KBM-7 (cell line): ENCODE measurements around the gene TEX101.
A peak's percentile ranks its signal among the peaks of the same experiment; 100 is the strongest.
"Not testable (repeated sequence)": the region's sequence is repeated elsewhere in the genome, so short reads cannot be mapped to it uniquely, and the experiment has no call there.

ENCODE experiments used
- DNase-seq: peaks from one replicate; pipeline ENCODE4 v3.0.0-alpha.2; 2015
- in situ Hi-C: fragments of 300-500 bp; cut with MboI; formaldehyde crosslinking; loops from 2 replicates; pipeline ENCODE4 v1.14.3; 2020; ENCODE audit warnings: low sequenced_read_pairs, low pct_unique_long_range_greater_than_20kb, mixed read lengths

TEX101 gene

DNA sequence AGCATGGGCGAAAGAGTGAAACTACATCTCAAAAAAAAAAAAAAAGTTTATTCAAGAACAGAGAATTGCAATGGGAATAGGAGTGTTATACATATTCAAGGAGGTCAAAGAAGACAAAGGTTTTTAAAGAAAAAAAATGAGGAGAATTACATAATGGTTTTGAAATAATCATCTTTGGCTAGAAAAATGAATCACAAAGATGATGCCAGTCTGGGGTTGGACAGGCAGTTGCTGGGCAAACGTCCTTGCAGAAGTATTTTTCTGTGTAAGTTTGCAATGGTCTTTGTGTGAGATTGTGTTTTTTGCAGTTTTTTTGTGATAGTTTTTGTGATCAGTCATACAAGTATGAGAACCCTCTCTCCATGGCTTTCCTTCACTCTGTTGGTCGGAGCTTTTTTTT lies 27.0 kb downstream of the TEX101 start:
- in situ Hi-C loops, result loop anchor here (10.0 kb wide), 1 partner anchor 73 kb away; no protein-coding TSS in a partner anchor
- no peak for DNase-seq

GRCh38 chr19:43444091-43444490 lies 29.4 kb downstream of the TEX101 start:
- in situ Hi-C loops, result loop anchor here (10.0 kb wide), 1 partner anchor 71 kb away; no protein-coding TSS in a partner anchor
- not testable (repeated sequence) for DNase-seq

GRCh38 chr19:43444531-43445287 lies 30.0 kb downstream of the TEX101 start:
- DNase-seq, result peak; percentile 24
- in situ Hi-C loops, result loop anchor here (10.0 kb wide), 1 partner anchor 70 kb away; no protein-coding TSS in a partner anchor

DNA sequence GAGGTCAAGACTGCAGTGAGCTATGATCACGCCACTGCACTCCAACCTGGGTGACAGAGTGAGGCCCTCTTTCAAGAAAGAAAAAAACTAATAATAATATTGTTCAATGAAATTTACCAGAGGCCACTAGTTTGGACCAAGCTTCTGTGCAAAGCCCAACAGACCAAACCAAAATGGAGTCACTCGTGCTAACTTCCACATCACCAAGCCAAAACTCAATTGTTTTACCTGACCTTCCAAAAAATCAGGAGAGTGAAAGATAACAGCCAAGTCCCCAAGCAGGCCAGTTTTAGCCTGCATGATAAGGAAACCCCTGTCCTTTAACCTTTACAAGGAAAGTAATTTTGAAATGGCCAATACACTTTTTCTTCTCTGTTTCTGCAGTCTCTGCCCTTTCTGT lies 30.7 kb downstream of the TEX101 start:
- in situ Hi-C loops, result loop anchor here (10.0 kb wide), 1 partner anchor 69 kb away; no protein-coding TSS in a partner anchor
- DNase-seq, result no peak

DNA sequence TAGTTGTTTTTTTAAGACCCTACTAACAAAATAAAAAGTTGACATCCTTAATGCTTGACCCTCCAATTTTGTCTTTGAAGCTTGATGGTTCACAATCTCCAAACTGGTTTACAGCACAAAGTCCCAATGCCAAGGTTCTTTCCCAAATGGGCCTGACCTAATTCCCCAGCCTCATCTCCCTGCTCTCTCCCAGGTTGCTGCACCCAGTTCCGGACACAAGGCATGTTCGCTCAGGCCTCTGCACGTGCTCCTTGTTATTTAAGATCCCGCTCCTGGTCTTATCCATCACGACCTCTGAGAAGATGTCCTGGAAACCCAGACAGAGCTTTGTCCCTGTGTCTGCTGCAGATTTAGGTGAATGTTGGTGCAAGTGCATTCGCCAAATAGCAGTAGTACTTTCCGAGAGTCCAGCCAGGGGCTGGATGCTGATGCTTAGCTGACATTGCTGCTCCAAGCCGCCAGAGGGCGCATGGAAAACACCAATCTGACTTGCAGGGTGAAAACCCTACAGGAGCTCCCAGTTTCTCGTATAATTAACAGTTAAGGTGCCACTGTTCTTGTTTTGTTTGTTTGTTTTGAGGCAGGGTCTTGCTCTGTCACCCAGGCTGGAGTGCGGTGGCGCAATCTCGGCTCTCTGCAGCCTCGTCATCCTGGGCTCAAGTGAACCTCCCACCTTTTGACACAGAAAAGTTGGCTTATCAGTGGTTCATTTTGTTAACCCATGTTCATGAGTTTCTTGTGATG lies 32.2 kb downstream of the TEX101 start:
- peak; percentile 76 for DNase-seq

DNA sequence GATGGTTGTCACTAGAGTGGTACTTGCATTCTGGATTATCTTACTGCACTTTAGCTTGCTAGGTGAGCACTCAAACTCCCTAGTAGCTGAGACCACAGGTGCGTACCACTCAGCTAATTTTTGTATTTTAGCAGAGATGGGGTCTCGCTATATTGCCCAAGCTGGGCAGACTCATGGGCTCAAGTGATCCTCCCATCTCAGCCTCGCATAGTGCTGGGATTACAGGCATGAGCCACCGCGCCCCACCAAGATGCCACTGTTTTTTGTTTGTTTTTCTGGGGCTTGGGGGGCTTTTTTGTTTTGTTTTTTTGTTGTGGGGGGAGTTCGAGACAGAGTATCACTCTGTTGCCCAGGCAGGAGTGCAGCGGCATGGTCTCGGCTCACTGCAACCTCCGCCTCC lies 33.0 kb downstream of the TEX101 start:
- in situ Hi-C loops, result loop anchor here (10.0 kb wide), 1 partner anchor 67 kb away; no protein-coding TSS in a partner anchor

More for the DNA sequence above, 32.2 kb downstream of the TEX101 start:
- in situ Hi-C loops, result loop anchor here (10.0 kb wide), 1 partner anchor 68 kb away; no protein-coding TSS in a partner anchor

DNA sequence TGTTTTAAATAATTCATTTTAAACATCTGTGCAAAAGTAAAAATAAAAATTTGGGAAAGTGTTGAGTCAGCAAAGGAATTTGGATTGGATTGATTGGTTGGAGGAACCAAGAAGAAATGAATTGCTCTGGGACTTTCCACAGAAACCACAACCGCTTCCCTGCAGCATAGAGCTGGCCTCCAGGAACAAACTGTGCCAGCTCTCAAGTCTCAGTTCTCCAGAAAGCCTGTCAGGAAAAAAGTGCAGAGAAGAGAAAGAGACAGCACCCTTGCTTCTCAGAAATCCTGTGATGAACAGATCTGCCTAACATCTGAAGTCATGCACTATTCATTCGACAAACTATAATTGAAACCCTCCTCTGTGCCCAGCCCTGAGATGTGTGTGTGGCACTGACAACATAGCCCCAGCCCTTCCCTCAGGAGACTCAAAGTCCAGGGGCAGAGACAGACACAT lies 35.9 kb downstream of the TEX101 start:
- DNase-seq, result no peak

More for the DNA sequence above, 33.0 kb downstream of the TEX101 start:
- no peak for DNase-seq

DNA sequence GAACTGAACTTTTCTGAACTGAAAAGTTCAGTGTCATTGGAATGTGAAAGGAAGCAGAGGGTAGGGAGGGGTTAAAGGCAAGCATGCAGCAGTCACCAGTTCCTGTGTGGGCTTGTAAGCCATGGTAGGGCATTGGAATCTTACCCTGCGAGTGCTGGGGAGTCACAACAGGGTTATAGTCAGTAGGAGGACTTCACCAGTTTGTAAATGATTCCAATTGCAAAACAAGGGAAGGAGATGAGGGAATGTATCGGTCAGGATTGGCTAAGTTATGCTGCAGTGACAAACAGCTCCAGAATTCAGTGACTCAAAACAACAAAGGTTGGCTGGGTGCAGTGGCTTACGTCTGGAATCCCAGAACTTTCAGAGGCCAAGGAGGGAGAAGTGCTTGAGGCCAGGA lies 37.9 kb downstream of the TEX101 start:
- in situ Hi-C loops, result no loop called here
- no peak for DNase-seq

More for the DNA sequence above, 35.9 kb downstream of the TEX101 start:
- in situ Hi-C loops, result no loop called here

- in situ Hi-C loops, result no loop called here
- no peak for DNase-seq
Measured at GRCh38 chr19:43454031-43454430, 39.3 kb downstream of the TEX101 start.

GRCh38 chr19:43455321-43456113 lies 40.8 kb downstream of the TEX101 start:
- DNase-seq, result no peak

DNA sequence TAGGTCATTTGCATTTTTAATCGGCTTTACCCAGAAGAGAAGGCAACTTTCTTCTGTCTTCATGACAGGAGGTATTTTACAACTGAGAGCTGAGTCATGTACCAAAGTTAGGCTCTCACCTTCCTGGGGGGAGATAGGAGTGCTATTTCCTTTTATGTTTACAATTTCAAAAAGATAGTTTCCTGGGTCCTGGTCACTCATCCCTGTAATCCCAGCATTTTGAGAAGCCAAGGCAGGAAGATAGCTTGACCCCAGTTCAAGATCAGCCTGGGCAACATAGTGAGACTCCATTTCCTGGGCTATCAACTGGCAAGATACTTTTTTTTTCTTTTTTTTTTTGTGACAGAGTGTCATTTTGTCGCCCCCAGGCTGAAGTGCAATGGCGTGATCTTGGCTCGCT lies 43.1 kb downstream of the TEX101 start:
- in situ Hi-C loops, result no loop called here
- DNase-seq, result no peak

More at GRCh38 chr19:43455321-43456113, 40.8 kb downstream of the TEX101 start:
- in situ Hi-C loops, result no loop called here

DNA sequence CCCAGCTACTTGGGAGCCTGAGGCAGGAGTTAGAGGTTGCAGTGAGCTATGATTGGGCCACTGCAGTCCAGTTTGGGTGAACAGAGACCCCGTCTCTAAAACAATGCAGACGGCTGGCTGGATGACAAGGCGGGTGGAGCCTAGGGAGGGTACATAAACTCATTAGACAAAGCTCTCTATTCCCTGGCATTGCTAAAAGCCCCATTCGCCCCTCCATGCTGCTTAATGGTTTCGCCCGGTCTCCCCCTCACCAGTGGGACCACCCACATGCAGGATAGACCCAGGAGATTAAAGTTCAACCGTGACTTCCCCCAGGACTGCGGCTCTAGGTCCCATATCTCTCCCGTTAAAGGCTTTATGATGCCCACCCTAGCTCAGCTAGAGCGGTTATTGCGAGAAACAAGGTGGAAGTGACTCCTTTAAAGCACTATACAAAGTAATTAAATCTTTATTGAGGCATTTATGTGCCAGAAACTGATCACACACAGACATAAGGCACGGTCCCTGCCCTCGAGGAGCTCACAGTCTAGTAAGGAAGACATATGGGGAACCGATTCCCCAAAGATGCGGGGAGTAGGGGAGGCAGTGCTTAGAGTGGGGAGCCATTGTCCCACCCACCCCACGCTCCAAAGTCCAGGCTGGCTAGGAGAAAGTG lies 45.8 kb downstream of the TEX101 start:
- no peak for DNase-seq
- in situ Hi-C loops, result no loop called here

DNA sequence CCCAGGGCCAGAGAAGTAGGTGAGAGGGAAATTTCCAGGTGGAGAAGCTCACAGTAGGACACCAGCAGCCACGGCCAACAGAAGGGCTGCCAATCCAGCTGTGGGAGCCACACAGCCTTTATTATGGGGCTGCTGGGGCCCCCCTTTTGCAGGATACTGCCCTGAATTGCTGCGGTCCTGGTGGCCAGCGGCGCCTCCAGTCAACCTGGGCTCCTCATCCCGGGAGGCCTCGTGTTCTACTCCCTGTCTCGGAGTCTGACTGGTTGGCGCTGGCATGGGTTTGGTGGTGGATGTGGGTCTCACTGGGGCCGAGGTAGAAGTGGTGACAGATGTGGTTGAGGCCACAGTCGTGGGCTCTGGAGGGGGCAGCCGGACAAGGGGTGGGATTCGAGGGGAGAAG lies 46.6 kb downstream of the TEX101 start:
- in situ Hi-C loops, result no loop called here
- no peak for DNase-seq

GRCh38 chr19:43462383-43462782 lies 47.7 kb downstream of the TEX101 start:
- in situ Hi-C loops, result no loop called here
- DNase-seq, result no peak

DNA sequence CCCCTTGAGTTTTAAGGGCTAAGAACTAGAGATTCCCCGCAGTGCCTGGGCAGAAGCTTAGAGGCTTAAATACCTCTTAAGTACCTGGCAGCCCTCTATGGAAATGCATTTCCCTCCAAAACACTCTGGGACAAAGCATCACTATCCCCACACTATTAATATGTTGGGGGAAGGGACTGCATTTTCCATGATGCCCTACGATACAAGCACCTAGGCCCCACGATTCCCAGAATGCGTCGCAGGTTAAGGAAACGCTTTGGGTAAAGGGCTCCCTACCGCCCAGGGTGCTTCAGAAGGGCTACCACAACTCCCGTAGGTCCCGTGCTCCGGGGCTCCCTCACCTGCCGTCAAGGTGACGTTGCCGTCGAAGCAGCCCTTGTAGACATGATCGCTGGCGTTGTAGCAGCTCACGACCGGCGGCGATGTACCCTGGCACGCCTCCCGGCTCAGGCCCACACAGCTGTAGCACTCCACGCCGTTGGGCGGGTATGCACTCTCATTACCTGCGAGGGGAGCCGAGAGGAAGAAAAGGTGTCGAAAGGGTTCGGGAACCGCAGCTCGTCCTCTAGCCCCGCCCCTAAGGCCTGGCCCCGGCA lies 48.2 kb downstream of the TEX101 start:
- in situ Hi-C loops, result no loop called here
- DNase-seq, result no peak

DNA sequence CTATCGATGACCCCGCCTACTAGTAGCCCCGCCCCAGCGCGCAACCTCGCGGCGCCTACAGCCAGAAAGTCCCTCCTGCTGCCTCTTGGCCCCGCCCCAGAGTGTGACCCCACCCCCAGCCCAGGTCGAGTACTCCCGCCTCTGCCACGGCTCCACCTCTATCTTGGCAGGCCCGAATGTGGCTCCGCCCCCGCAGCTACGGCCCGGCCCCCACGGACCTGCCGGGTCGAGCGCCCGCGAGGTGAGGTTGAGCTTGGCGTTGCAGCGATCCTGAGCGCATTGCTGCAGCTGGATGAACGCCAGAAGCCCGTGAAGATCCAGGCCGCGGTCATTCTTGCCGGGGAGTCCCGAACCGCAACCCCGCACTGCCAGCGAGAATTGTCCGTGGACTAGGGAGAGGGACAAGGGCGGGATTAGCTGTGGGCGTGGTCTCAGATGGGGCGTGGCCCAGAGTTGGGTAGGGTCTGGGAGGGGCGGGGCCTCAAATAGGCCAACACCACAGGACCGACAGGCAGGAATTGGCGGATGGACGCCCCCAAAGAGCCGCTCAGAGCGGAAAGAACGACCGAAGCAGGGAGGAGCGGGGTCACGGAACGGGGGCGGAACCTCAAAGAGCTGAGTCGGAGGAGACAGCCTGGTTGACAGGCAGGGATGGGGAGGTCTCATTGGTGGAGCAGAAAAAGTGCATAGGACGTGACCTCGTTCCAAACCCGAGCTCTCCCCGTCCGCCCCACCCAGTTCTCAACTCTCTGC lies 48.9 kb downstream of the TEX101 start:
- DNase-seq, result peak; percentile 95
- in situ Hi-C loops, result no loop called here

DNA sequence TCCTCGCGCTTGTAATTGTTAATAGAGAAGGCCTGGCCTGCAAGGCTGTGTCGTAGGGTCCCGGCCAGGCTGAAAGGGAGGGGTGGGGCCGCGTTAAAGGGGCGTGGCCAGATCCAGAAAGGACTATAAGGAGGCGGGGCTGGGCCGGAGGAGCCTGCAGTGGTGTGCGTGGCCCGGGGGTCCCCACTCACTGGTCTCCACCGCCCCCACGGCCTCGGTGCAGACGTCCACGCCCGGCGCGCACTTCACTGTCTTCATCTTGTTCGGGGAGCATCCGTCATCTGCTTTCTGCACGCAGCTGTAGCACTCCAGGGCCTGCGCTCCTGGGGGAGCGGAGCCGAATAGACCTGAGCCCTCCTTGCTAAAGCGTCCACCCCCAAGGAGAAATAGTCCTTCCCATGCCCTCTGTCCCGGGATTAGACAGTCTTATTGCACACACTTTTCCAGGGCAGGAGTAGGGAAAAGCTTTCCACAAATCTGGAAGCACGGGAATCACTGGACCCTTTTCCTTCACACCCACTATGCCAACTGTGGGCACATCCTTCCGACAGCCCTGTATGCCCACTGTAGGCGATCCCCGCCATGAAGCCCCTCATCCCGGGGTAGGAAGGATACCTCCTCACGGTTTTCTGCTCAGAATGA lies 49.6 kb downstream of the TEX101 start:
- in situ Hi-C loops, result no loop called here
- no peak for DNase-seq
